D341Med (cell line): ENCODE data around the gene SETD9.

Source experiments
- DNase-seq: peaks from one replicate; pipeline ENCODE4 v3.0.0; 2012; ENCODE audit warnings: low spot score

Gene SETD9

GRCh38 chr5:56909294-56910209, at the start of gene SETD9:
Gene SETD9, plus strand, starts transcription at chr5:56909596. Its CDS starts 50 bp downstream, at chr5:56909646.
- peak; percentile 97 for DNase-seq

- no peak for DNase-seq
Measured at GRCh38 chr5:56861893-56862485, 47.4 kb upstream of the SETD9 start.

GRCh38 chr5:56862909-56863308, 46.5 kb upstream of the SETD9 start:
- DNase-seq: no peak

DNA sequence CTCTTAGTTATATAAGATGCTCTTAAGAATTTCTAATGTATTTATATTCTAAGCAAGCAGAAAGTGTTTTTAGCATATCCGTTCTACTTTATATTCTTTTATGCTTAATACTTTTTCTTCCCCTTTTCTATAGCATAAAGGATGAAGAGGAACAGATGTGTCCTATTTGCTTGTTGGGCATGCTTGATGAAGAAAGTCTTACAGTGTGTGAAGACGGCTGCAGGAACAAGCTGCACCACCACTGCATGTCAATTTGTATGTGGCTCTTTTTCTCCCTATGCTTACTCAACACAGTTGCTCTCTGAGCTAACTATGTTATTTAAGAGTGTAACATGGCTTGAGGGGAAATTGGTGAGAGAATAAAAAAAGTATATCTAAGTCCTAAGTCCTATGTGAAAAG, 37.6 kb upstream of the SETD9 start:
- no peak for DNase-seq

DNA sequence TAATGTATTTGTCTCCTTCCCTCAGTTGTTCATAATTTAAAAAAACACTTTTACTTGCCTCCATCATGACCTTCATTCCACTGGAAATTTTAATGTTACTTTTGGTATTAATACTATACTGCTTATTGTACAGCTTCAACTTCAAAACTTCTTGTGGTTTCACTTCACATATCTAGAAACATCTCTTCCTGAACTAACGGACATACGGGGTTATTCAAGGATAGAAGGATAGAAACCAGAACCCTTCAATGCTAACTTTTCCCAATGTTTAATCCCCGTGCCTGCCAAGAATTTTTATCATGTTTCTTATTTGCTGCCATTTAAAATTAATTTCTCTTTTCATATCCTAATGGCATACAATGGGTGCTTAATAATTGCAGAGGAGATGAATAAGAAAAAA, 36.3 kb upstream of the SETD9 start:
- DNase-seq: no peak

DNA sequence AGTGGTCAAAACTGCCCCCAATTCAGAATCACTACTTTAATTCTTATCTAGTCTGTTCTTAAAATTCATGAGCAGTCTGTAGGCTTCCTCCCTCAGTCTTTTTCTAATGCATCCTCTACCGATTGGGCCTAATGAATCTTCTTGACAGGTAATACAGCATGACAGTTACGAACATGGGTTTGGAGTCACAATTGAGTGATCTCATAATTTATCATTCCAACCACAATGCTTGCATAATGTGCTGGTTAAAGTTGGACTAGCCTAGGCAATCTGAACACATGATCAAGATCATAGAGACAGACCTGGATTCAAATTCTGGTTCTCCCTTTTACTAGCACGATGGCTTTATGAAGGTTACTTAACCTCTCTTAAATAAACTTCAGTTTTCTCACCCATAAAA, 33.1 kb upstream of the SETD9 start:
- no peak for DNase-seq

DNA sequence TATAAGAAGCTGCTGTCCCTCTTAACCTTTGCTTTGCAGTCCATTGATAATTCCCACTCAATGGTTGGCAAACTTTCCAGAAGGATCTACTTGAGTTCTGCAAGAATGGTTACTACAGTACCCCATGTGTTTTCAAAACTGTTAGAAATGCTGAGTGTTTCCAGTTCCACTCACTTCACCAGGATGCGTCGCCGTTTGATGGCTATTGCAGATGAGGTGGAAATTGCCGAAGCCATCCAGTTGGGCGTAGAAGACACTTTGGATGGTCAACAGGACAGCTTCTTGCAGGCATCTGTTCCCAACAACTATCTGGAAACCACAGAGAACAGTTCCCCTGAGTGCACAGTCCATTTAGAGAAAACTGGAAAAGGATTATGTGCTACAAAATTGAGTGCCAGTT, 27.8 kb upstream of the SETD9 start:
- no peak for DNase-seq

DNA sequence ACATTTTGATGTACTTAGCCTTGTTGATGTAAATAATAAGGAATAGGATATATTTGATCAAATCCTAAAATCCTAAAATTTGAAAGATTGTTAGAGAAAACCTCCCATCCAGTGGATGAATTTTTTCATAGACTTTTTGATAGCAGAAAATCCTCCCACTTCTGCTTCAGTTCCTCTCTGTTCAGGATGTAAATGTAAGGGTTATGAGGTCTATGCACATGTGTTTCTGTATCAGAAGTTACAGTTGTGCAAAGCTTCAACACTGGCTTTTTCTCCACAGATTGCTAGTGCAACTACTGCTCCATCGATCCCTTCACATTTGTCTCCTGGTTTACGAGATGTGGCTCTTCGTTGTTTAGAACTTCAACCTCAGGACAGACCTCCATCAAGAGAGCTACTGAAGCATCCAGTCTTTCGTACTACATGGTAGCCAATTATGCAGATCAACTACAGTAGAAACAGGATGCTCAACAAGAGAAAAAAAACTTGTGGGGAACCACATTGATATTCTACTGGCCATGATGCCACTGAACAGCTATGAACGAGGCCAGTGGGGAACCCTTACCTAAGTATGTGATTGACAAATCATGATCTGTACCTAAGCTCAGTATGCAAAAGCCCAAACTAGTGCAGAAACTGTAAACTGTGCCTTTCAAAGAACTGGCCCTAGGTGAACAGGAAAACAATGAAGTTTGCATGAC, 16.0 kb upstream of the SETD9 start:
- no peak for DNase-seq

GRCh38 chr5:56896763-56897162, 12.6 kb upstream of the SETD9 start:
- DNase-seq: no peak

DNA sequence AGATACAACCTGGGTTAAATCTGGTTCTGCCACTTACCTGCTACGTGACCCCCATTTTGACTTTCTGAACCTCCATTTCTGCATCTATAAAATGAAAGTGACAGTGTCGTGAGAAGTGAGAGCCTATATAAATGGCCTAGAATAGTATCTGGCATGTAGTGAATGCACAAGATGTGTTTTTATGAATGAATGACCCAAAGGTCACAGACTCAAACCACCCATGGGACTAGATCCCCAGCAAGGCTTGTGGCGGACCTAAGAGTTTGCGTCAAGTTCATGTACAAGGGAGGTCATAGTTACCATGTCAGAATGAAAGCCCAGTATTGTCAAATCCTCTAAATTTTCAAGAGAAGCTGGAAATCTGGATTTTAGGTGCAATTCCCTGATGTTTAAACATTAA, 11.2 kb upstream of the SETD9 start:
- DNase-seq: no peak

GRCh38 chr5:56900395-56900794, 9.0 kb upstream of the SETD9 start:
- DNase-seq: no peak

- peak; percentile 50 for DNase-seq
Measured at GRCh38 chr5:56900858-56901578, 8.4 kb upstream of the SETD9 start.

DNA sequence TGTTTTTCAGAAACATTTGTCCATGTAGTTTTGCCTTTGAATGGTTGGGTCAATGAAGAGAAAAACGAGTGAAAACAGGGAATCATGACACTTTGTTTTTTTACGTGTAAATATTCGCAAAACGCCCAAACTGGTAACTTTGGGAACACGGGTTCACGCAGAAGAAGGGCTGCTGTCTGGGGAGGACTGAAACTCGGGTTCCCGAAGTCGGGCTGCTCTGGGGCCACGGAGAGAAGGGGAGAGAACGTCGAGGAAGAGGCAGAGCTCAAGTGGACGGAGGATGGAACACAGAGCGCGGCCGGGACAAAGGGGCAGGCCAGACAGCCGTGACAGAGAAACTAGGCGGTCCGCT, 478 bp upstream of the SETD9 start:
- peak; percentile 71 for DNase-seq

DNA sequence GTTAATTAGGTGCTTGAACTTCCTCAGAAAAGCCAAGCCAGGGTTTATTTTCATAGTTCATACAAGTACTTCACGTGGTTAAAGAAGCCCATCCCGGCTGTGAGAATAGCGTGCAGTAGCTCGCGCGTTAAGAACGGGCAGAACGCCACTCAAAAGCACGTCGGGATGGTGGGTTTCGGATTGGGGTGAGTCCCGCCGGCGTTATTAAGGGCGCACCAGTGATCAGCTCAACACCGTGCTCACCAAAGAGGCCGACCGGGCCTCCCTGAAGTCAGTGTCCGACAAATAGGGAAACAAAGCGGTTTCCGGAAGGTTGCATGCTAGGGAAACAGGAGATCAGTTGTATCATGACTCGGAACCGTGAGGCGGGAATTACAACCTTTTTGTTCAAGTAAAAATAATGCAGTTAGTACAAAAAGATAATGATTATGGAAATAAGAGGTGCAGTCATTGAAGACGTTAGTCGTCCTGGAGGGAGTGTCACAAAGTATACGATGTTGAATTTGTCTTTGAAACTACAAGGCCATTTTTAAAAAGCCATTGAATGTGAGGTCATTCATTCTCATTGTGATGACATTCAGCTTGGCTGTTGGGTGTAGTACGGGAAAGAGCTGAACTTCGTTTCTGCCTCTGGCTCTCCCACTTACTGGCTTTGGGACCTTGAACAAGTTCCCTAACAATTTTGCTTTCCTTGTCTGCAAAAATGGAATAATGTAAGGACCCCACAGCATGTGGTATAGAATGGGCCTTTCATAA, 992 bp downstream of the SETD9 start:
- peak; percentile 52 for DNase-seq

GRCh38 chr5:56913766-56914165, 4.4 kb downstream of the SETD9 start:
- DNase-seq: no peak

GRCh38 chr5:56914678-56915077, 5.3 kb downstream of the SETD9 start:
- DNase-seq: no peak

DNA sequence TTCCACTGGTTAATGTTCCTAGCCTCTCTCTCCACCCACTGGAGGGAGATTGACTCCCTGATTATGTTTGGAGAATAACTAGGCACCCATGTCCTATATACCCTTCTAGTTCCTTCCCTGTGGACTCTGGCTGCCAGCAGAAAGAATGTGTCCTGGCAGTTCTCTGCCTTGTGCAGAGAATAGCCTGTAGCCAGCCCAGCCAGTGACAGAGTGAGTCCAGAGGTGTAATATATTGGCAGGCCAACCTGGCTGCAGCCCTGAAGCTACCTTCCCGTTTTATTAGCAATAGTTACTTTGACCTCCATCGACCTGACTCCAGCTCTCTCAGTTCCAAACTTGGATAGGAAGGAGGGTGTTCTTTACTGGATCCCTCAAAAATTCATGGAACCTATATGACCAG, 8.1 kb downstream of the SETD9 start:
- DNase-seq: no peak

DNA sequence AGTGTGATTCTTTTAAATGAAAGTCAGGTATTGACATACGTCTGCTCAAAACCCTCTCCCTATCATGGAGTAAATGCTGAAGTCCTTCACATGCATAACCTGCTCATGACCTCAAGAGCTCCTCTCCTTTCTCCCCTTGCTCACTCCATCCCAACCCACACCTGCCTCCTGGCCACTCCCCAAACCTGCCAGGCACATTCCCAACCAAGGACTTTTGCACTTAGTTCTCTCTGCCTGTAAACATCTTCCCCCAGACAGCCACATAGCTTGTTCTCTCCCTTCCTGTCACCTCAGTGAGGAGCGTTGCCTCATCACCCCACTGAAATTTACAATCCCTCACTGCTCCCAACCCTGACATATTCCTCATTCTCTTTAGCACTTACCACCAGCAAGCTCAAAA, 8.7 kb downstream of the SETD9 start:
- DNase-seq: no peak

- no peak for DNase-seq
Measured at GRCh38 chr5:56919942-56920662, 10.7 kb downstream of the SETD9 start.

DNA sequence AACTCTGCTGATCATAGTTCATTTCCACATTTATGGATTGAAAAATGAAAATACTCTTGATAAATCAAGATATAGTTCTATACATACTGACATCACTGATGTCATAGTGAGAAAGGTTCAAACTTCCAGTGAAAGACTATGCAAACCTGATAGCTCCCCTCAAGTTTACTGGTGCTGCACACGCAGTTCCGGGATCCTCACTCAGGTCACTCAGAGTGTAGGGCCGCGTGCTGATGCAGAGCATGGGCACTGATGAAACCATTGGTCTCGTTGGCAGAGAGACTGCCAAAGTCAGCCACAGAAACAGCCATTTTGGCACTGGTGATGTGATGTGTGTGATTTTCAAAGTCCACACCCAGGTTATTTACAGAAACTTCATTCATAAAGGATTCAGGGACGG, 13.5 kb downstream of the SETD9 start:
- DNase-seq: no peak

DNA sequence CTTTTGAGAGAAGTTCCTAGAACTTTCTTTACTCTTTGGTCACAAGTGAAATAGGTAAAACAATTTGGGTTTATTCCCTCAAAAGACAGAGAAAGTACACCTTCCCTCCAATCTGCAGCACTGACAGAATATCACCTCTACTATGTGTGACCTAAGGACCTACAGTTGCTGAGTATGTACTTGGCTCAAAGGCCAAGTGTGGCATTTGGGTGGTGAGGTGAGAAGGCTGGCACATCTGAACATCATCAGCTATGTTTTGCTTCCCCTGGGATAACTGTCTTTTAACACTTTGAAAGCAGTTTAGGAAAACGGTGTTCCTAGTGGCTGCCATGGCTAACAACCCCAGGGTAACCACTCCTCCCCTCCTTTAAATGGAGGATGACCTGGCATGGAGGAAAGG, 24.9 kb downstream of the SETD9 start:
- DNase-seq: no peak
